ENCODE measurements around the gene TMEM163.

GRCh38 chr2:134675314-134675713 lies 43.5 kb downstream of the TMEM163 start:
- TF ChIP-seq TCF7L2 (IDR thresholded peaks at IDR 0.05; ENCODE audit: low read depth, low read length): no peak
- no peak for TF ChIP-seq ZNF510 (CRISPR knock-in tag; IDR thresholded peaks at IDR 0.05; ENCODE audit: low read depth)
- no peak for TF ChIP-seq NFKB2 (CRISPR knock-in tag; IDR thresholded peaks at IDR 0.05; ENCODE audit: borderline replicate concordance)
- TF ChIP-seq ZNF331 (CRISPR knock-in tag; IDR thresholded peaks at IDR 0.05): no peak
- no peak for TF ChIP-seq POLR2AphosphoS5 (IDR thresholded peaks at IDR 0.05; ENCODE audit: low read depth, low read length)
- TF ChIP-seq CTCF (CRISPR knock-in tag; IDR thresholded peaks at IDR 0.05): no peak

Data from HepG2 (cell line).